ENCODE measurements around the gene MKNK1.
A peak's percentile ranks its signal among the peaks of the same experiment; 100 is the strongest.
"Not testable (repeated sequence)": the region's sequence is repeated elsewhere in the genome, so short reads cannot be mapped to it uniquely, and the experiment has no call there.

MKNK1 gene

DNA sequence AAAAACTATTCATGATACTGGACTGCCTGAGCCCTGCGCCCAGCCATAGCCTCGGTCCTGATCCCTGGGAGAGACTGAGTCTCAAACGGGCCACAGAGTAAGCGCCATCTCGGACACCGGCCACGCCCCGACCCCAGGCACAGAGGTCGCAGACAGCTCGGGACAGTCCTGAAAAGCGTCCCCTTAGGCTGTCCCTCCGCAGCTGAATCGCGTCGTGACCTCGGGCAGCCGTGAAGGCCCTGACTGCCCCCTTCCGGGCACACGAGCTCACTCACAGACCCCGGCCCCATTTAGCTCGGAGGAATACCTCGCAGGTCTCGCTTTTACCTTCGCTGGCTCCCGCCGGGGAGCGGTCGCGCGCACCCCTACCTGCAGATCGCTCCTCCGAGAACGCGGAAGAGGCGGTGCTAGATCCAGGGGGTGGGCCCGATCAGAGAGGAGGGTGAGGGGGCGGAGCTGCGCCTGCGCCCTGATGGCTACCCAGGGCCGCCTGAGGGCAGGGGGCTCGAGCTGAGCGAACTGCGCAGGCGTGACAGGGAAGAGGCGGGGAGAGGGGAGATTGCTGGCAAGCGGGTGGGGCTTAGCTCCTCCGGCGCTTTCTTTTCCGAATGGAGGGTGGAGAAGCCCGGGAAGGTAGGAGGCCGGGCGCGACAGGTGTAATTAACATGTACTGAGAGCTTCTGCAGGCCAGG, at the start of gene MKNK1:
Gene MKNK1 (minus strand): TSS at position 411 of the 692 bp plus-strand sequence. CDS start 20,941 bp downstream, outside the sequence.
- FAIRE-seq, result peak; percentile 85

DNA sequence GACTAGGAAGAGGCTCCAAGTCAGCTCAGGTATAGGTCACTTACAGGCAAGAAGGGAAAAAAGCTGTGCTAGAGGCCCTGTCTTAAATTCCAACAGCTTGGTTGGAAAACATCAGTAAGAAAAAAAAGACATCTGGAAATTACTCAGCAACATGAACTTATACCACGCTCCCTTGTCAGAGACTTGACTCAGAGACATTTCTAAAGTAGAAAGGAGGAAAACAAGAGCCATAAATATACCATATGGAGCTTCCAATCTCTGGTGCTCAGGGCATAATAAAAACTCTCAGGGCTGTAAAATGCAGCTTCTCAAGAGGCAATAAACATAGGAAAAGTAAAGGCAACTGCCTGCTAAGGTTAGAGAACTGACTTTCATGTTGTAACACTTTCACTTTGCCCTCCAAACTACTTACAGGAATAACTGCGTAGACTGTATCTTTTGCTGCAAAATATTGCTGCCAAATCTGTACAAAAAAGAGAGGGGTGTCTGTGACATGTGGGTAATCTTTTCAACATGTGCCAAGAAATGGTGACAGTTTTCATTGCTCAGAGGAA, 49.4 kb upstream of the MKNK1 start:
- FAIRE-seq, result no peak

DNA sequence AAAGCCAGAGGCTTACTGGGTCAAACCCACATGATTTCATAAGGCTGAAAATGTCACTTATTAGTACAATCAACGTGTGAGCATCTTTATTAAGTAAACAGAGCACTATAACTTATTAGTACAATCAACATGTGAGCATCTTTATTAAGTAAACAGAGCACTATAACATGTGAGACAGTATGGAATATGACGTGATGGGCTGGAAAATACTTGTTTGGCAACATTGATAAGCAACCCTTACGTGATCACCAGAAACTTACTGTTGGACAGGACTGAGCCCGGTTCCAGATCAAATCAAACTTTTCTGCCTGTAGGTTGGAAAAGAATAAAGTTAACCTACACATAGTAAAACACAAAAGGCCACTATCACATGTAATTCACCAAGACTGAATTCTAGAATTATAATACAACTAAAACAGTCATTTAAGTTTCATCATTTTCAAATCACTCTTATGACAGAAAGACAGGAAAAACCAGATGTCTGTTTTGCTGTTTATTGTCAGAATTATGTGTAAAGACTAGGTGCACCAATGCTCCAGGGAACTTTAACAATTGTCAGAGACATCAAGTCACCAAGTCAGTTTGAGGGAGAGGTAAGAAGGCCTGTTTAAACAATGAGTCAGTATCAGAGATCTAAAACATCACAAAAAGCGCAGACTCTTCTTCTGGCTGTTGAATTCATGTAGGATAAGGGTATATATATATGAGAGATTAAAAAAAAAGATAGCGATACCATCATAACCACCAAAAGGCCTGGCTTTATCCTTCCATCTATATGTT, 48.4 kb upstream of the MKNK1 start:
- FAIRE-seq, result no peak

DNA sequence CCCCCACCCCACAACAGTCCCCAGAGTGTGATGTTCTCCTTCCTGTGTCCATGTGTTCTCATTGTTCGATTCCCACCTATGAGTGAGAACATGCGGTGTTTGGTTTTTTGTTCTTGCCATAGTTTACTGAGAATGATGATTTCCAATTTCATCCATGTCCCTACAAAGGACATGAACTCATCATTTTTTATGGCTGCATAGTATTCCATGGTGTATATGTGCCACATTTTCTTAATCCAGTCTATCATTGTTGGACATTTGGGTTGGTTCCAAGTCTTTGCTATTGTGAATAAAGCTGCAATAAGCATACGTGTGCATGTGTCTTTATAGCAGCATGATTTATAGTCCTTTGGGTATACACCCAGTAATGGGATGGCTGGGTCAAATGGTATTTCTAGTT, 47.1 kb upstream of the MKNK1 start:
- not testable (repeated sequence) for FAIRE-seq

DNA sequence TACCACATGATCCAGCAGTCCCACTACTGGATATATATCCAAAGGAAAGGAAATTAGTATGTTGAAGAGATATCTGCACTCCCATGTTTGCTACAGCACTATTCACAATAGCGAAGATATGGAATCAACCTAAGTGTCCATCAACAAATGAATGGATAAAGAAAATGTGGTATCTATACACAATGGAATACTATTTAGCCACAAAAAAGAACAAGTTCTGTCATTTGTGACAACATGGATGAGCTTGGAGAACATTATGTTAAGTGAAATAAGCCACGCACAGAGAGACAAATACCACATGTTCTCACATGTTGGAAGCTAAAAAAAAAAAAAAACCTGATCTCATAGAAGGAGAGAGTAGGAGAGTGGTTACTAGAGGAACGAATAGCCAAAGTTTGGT, 46.4 kb upstream of the MKNK1 start:
- no peak for FAIRE-seq

DNA sequence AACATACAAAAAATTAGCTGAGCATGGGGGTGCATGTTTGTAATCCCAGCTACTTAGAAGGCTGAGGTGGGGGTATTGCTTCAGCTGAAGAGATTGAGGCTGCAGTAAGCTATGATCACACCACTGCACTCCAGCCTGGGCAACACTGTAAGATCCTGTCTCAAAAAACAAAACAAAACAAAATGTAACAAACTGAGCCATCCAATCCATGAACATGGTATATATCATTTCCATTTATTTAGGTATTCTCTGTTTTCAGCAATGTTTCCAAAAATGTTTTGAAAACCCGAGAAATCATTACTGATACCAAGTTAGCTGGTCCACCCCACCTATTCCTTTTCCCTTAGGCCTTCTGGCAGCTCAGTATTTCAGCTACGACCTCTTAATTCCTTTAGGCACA, 45.7 kb upstream of the MKNK1 start:
- no peak for FAIRE-seq

DNA sequence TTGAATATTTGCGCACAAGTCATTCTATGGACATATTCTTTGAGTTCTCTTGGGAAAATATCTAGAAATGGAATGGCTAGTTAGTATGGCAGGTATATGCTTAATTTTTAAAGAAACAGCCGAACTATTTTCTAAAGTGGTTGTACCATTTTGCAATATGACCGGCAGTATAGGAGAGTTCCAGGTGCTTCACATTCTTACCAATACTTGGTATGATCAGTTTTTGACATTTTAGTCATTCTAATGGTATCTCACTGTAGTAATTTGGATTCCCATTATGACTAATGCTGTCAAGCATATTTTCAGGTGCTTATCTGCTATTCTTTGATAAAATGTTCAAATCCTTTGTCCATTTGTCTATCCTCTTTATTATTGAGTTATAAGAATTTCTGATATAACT, 43.5 kb upstream of the MKNK1 start:
- FAIRE-seq, result no peak

DNA sequence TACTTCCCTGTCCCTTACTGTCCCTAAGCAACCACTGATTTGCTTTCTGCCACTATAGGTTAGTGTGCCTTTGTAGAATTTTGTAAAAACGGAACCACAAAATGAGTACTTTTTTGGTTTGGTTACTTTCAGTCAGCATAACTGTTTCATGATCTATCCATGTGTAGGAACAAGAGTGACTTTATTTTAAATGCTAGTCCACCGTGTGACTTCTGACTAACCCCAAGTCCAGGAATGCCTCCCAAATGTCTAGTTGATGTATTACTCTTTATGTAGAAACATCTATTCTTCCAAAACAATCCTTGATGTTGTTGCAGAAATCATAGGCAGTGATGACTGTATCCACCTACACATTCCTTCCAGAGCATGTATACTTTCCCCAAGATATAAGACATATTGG, 42.8 kb upstream of the MKNK1 start:
- no peak for FAIRE-seq

DNA sequence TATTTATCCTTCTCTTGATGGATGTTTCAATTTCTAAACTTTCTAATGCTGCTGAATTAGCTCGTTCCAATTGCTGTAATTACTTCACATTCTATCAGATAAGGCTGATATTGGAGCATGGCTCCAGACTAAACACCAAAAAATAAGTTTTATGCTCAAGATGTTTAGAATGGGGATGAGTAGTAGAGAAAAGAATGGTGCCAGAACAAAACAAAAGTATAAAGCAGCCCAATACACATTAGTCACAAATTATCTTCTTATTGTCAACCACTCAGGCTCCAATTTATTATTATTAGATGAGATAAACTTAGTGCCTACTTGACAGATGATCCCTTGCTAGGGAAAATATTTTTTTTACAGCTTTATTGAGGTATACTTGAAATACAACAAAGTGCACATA, 42.3 kb upstream of the MKNK1 start:
- no peak for FAIRE-seq

DNA sequence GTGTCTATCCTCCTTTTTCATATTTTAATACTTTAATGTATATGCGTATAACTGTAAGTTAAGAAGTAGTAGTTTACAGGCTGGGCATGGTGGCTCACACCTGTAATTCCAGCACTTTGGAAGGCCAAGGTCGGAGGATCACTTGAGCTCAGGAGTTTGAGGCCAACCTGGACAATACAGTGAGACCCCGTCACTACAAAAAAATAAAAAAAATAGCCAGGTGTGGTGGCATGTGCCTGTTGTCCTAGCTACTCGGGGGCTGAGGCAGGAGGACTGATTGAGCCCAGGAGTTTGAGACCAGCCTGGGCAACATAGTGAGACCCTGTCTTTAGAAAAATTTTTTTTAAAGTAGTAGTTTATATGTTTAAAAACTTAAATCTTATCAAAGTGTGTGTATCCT, 41.7 kb upstream of the MKNK1 start:
- FAIRE-seq, result no peak

DNA sequence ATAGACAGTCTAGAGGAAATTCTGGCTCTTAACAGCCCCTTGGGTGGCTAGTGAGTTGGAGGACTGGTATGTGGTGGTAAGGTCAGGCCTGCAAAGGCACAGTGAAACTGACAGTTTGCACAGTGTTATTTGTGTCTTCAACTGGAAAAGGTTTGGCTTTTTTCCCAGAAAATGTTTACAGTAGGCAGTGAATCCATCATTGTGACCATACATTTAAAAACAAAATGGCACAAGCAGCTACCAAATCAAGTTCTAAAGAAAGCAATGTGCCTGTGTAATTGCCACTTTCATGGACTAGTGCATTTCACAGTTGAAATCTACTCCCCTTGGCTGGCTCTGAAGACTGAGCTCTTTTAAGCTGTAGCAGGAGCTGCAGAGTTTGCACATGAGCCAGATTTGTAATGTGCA, 39.3 kb upstream of the MKNK1 start:
- no peak for FAIRE-seq

DNA sequence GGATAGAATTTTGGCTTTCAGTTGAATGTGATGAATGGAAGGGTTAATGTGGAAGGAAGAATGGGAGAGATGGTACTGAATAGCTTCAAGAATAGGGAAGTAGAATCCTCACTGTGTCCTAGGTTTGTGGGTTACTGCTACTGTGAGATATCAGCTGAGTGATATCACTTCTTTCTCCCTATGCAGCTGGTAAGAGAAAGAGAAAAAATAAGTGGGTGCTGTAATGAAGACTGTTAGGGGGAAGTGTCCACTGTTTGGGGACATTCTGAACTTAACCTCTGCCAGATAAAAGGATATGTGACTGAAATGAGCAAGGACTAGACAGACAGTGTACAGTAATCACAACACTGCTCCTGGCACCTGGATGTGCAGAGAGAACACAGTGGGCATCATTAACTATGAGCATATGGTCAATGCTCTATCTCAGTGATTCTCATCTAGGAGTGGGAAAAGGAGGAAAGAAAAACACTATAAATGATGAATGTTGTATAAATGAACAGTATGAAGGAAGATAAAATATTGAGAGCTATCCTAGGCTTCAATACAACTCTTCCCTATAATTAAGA, 38.1 kb upstream of the MKNK1 start:
- no peak for FAIRE-seq

DNA sequence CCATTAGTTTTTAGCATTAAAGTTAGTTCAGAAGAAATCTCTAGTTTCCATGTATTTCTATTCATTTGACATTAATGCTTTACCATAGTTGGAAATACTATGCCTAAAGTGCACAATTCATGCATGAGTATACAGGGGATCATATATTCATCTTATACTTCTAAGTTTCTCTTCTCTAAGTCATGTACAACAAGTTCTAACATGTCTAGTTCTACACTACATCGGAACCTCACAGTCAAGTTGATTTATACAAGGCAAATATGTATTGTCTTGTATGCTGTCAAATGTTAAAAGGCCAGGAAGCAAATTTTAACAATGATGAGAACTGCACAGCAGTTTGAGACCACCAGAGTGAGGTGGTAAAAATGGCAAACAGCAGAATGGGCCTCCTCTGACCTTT, 35.5 kb upstream of the MKNK1 start:
- FAIRE-seq, result no peak

DNA sequence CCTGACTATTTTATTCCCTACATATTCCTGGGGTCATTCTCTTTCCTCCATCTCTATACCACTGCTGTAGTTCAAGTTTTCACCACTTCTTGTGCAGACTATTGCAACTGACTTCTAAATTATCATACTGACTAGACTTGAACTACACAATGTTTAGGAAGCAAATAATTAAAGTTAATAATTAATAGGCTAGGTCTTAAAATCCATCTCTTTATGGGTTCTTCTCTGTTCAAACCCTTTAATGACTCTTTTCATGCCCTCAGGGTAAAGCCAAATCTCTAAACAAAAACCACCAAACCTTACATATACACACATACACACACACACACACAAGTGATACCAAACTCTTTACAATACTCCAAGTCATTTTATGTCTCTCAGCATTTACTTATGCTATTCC, 34.9 kb upstream of the MKNK1 start:
- no peak for FAIRE-seq

DNA sequence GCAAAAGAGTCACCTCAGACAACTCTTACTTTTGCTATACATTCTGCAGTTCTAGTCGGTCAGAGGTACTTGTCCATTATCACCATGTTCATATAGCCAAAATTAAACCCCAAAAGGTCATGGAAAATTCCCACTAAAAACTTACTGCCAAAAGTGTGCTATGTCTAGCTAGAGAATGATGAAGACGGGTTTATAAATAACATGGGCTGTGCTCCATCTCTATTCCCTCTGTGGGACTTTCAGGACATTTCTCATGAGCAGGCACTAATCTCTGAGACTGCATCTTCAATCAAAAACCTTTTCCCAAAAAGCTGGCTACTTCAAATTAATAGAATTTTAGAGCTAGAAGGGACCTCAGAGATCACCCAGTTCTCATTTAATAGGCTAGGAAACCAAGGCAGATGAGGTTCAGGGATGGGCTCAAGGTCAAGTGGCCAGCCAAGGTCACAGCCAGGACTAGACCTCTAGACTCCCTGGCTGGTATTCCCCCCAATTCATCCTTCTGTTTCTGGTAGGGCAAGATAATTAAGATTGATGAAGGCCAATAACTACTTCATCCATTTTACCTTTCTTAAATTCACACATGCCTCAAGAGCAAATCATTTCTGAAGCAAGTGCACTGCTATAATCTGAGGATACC, 33.5 kb upstream of the MKNK1 start:
- no peak for FAIRE-seq

DNA sequence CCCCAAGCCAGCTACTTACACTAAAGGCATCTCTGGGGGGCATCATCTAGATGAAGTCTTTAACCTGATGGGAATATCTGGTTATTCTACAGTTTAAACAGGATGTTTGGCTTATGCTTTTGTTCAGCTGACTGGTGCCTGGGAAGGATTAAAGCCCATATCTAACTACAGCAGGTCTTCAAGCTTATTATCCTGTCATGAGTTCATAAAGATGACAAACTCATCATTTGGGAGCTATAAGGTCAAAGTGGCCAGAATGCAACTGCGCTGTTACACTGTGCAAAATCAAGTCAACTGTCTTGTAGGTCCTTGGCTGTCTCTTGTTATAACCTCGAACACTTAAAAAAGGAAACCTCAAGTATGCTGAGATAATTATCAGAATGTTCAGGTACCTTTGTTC, 31.1 kb upstream of the MKNK1 start:
- FAIRE-seq, result no peak

DNA sequence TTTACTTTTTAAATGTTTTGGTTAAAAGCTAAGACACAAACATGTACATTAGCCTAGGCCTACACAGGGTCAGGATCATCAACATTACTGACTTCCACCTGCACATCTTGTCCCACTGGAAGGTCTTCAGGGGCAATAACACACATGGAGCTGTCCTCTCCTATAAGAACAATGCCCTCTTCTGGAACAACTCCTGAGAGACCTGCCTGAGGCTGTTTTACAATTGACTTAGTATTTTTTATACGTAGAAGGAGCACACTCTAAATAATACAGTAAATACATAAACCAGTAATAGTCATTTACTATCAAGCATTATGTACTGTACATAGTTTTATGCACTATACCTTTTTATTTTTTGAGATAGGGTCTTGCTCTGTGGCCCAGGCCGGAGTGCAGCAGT, 26.7 kb upstream of the MKNK1 start:
- FAIRE-seq, result no peak

DNA sequence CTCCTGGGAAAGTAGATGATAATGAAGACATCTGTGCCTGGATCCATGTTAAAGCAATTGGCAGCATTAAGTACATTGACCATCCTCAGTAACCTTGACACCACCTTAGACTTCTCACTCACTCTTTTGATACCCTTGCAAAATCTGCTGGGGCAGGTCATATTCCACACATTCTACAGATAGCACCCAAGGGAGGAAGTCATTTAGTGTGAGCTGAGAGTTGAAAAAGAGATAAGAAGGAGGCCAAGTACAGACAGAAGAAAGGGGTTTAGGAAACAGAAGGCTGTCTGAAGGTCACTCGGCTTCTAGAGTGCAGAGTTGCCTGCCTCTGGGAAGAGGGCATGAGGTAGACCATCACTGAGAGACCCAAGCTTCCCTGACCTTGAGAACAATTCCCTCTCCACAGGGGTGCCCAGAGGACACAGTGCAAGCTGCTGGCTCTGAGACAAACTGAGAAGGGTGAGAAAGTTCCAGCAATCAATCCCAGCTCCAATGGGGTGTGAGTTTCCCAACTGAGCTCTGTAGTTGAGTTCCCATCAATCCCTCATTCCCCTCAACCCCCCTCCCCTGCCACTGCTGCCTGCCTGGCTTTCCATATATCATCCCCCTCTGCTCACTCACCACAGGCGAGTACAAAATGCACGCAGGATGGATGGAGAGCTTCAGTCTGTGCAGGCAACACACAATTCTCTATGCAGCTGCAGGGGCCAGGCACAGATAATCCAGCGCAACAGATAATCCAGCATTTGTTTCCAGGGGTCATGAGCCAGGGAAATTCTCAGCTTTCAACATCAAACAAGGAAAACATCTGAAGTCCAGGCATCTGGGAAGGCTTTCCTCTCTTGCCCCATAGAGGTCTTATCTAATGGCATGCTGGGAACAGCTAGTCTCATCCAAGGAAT, 19.9 kb upstream of the MKNK1 start:
- no peak for FAIRE-seq

DNA sequence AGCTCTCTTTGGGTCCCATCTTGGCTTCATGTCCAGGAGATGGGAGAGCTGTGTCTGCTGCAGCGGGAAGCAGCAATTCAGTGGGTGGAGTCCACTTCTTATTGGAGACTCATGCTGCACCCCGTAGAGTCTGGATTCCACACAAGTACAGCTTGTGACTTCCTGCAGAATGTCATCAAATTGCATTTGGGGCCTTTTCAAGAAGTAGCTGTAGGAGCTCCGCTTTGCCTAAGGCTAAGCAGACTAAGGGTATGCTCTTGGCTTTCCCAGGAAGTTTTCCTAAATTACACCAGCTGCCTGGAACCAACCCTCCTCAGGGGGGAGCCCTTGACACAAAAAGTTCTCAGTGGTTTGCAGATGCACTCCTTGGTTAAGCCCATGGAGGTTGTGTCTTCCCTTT, 18.3 kb upstream of the MKNK1 start:
- no peak for FAIRE-seq

DNA sequence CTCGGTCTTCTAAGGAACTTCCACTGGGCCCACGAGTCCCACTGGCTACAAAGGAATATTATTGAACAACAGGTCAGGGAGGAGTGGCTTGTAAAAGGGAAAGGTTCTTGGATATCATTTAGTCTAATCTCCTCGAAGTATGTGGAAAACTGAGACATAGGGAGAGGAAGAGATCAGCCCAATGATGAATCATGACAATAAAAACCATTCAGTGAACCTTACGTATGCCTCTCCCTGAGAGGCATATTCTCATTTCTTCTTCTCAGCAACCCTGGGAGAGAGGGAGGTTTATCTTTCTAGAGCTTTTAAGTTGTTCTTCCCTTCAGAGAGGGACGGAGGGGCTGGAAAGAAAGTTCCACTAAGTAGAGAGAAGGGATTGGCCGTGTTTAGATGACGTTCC, 17.9 kb upstream of the MKNK1 start:
- FAIRE-seq, result no peak

DNA sequence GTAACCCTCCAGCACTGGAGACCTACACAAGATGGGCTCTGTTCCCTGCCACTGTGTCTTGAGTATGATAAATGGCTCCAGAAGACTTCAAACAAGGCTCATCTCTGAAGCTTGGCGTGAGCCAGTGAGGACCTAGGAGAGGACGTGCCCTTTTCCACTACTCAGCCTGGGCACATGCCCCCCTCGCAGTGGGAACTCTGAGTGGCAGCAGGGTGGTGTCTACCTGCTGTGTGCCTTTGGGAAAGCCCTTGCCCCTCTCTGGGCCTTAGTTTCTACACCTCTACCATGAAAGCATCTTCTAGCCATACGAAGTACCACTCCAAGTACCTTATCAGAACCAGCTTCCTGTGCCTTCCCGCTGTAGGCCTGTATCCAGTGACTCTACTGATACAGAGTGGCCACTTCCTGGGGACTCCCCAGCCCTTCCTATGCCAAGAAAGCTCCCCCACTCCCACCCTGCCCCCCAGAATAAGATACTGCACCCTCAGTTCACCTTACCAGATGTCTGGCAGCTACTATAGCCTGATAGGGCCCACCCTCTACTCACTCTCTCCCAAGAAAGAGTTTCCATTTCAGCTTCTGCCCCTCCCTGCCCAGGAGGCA, 15.7 kb upstream of the MKNK1 start:
- no peak for FAIRE-seq
